GM12878 (cell line): Measurements from ENCODE around the gene OSBPL7. TPM values are rescaled to one million over a fixed set of nuclear protein-coding genes. Genes with fewer than 3 reads are reported as not detected.

ENCODE experiments used
- ATAC-seq: fragments of 200-7000 bp; cut with Tn5 transposase; 3 replicates; pipeline ENCODE4 v1.9.1; 2020; ENCODE audit warnings: mild to moderate bottlenecking, moderate library complexity
- BruUV-seq: library from RNA; stranded (reverse); fragments of 400-500 nt; replicated peaks from 2 replicates; lab custom pipeline; 2021; lab: Mats Ljungman, UMichigan
- CTCF ChIA-PET: fragments of 300-600 bp; sonication (Branson Sonifier 250); formaldehyde crosslinking; extraction: SDS; loops from one replicate; lab custom pipeline; 2021; ENCODE audit warnings: inconsistent platforms; lab: Yijun Ruan, JAX
- POLR2A ChIA-PET: fragments of 350-600 bp; formaldehyde crosslinking; extraction: SDS; loops from one replicate; lab custom pipeline; 2021; ENCODE audit warnings: inconsistent platforms; lab: Charles Lee
- RAD21 ChIA-PET: fragments of 300-600 bp; sonication (Branson Sonifier 250); formaldehyde crosslinking; loops from one replicate; lab custom pipeline; 2023; ENCODE audit warnings: antibody characterized with exemption; ENCODE audit not compliant: unreplicated experiment; lab: Charles Lee
- SMC1A ChIA-PET: fragments of 300-600 bp; sonication (Branson Sonifier 250); formaldehyde crosslinking; loops from one replicate; lab custom pipeline; 2023; ENCODE audit not compliant: unreplicated experiment, uncharacterized antibody; lab: Charles Lee
- DNase-seq: peaks from one replicate; pipeline ENCODE4 v3.0.0-alpha.2; 2011; ENCODE audit warnings: low read depth, low spot score
- FAIRE-seq: peaks from 3 replicates; lab custom pipeline; 2011; peaks lifted over from hg19 to GRCh38; lab: Jason Lieb, UNC
- H2AFZ ChIP-seq: 2 replicates; pipeline ENCODE4 v1.6.0; 2011; ENCODE audit warnings: low read depth, low read length, control low read depth; ENCODE audit not compliant: control insufficient read depth
- H3K27ac ChIP-seq: 2 replicates; pipeline ENCODE4 v1.5.1; 2011; ENCODE audit warnings: control low read depth; ENCODE audit not compliant: control insufficient read depth, insufficient read depth
- H3K27me3 ChIP-seq, 2 experiments: replicated peaks in 1 of 2; 2 replicates each; pipeline versions ENCODE4 v1.6.0 to v1.6.1; 2011; ENCODE audit warnings: low read length in 1 of 2; ENCODE audit not compliant: control insufficient read depth in 2 of 2, insufficient read depth in 2 of 2
- H3K36me3 ChIP-seq, 2 experiments: 2 replicates each; pipeline ENCODE4 v1.5.1; 2011; ENCODE audit warnings: low read length in 1 of 2; ENCODE audit not compliant: control insufficient read depth in 2 of 2, insufficient read depth in 2 of 2
- H3K4me1 ChIP-seq: 2 replicates; pipeline ENCODE4 v1.6.1; 2011; ENCODE audit warnings: mild to moderate bottlenecking, low read length, moderate library complexity, mixed read lengths; ENCODE audit not compliant: control insufficient read depth, insufficient read depth
- H3K4me2 ChIP-seq: 2 replicates; pipeline ENCODE4 v1.6.0; 2011; ENCODE audit warnings: control low read depth; ENCODE audit not compliant: control insufficient read depth, insufficient read depth
- H3K4me3 ChIP-seq: fragments of 200-600 bp; sonication (generic); 2 replicates; pipeline ENCODE4 v1.5.1; 2016
- H3K79me2 ChIP-seq: 2 replicates; pipeline ENCODE4 v1.6.0; 2011; ENCODE audit warnings: low read length; ENCODE audit not compliant: control insufficient read depth, insufficient read depth
- H3K9ac ChIP-seq: 2 replicates; pipeline ENCODE4 v1.8.0; 2011; ENCODE audit warnings: low read length, control low read depth, mixed read lengths; ENCODE audit not compliant: control insufficient read depth, insufficient read depth
- H3K9me3 ChIP-seq: replicated peaks from 3 replicates; pipeline ENCODE4 v1.5.1; 2011; ENCODE audit warnings: mild to moderate bottlenecking, low read length; ENCODE audit not compliant: control insufficient read depth, insufficient read depth
- H4K20me1 ChIP-seq: 2 replicates; pipeline ENCODE4 v1.6.0; 2011; ENCODE audit not compliant: control insufficient read depth, insufficient read depth
- CEBPB ChIP-seq, 2 experiments: fragments of 150-350 bp in 1 of 2; IDR thresholded peaks; 2 replicates each; pipeline ENCODE4 v1.6.1; 2012 to 2014; ENCODE audit warnings: low read depth in 2 of 2, low read length in 2 of 2, borderline replicate concordance in 1 of 2, inconsistent platforms in 1 of 2
- EP300 ChIP-seq, 2 experiments: fragments of 150-350 bp in 1 of 2; IDR thresholded peaks; 2 replicates each; pipeline ENCODE4 v1.6.1; 2011 to 2012; ENCODE audit warnings: low read depth in 2 of 2, low read length in 2 of 2, borderline replicate concordance in 1 of 2, improper control_type of control experiment in 1 of 2, inconsistent platforms in 1 of 2; ENCODE audit not compliant: control insufficient read depth in 1 of 2
- IKZF1 ChIP-seq: fragments of 450-650 bp; conservative IDR thresholded peaks from 2 replicates; pipeline ENCODE4 v1.6.1; 2017; ENCODE audit warnings: antibody characterized with exemption, mild to moderate bottlenecking
- NFIC ChIP-seq: IDR thresholded peaks from 2 replicates; pipeline ENCODE4 v1.6.1; 2012; ENCODE audit warnings: low read depth, mild to moderate bottlenecking, inconsistent platforms, low read length, moderate library complexity
- RAD21 ChIP-seq: IDR thresholded peaks from 2 replicates; pipeline ENCODE4 v1.6.1; 2011; ENCODE audit warnings: mild to moderate bottlenecking, low read depth, low read length, moderate library complexity; ENCODE audit not compliant: insufficient read depth
- ZBTB4 ChIP-seq: fragments of 450-650 bp; formaldehyde crosslinking; IDR thresholded peaks from 2 replicates; pipeline ENCODE4 v1.4.0; 2022; ENCODE audit warnings: mild to moderate bottlenecking, moderate library complexity
- WGBS: methylation state at CpG from one replicate; pipeline ENCODE4 v1.1.6; 2016; ENCODE audit warnings: low lambda C conversion rate; ENCODE audit not compliant: insufficient replicate concordance, insufficient coverage; ENCODE audit errors: missing lambda C conversion rate; 5-methylcytosine and 5-hydroxymethylcytosine counted together
- in situ Hi-C: fragments of 300-500 bp; cut with MboI; formaldehyde crosslinking; loops from 9 replicates; pipeline ENCODE4 v1.14.3; 2018; ENCODE audit warnings: mixed read lengths
- intact Hi-C: fragments of 100-400 bp; cut with micrococcal nuclease; formaldehyde crosslinking; loops from one replicate; pipeline ENCODE4 v1.14.2; 2022; ENCODE audit not compliant: unreplicated experiment
- polyA plus RNA-seq, 11 experiments: library from polyadenylated mRNA; depleted of rRNA in 4 of 11; unstranded in 6 of 11; stranded (reverse) in 5 of 11; fragments of >200 nt; fragmentation: Nextera tagmentation in 4 of 11; fragmentation: Illumina TruSeq in 1 of 11; extraction: Ambion mirVana in 4 of 11; extraction: Trizol in 1 of 11; gene quantifications; 1 replicate in 1 of 11; 2 replicates in 10 of 11; pipeline versions ENCODE4 v1.2.1 to v1.2.3, GENCODE V29; 2011 to 2016; ENCODE audit warnings: inconsistent platforms in 2 of 11, missing spikeins in 2 of 11, low read depth in 1 of 11
- total RNA-seq, 4 experiments: library from RNA; depleted of rRNA in 3 of 4; stranded (reverse); fragments of >200 nt in 3 of 4; fragmentation: Illumina TruSeq in 1 of 4; extraction: Trizol in 1 of 4; gene quantifications; 2 replicates each; pipeline versions ENCODE4 v1.2.1 to v1.2.3, GENCODE V29; 2013 to 2021
- TF ChIP-seq, protein P1 (sequence below): IDR thresholded peaks from 2 replicates; pipeline ENCODE4 v1.6.1; 2011; ENCODE audit warnings: borderline replicate concordance, low read depth, mild to moderate bottlenecking, moderate library complexity, mixed read lengths, low read length; ENCODE audit not compliant: insufficient read depth; ENCODE audit errors: extremely low read length
- TF ChIP-seq, protein P2 (sequence below): fragments of 450-650 bp; IDR thresholded peaks from 2 replicates; pipeline ENCODE4 v1.6.1; 2017; ENCODE audit warnings: mild to moderate bottlenecking, low read depth, inconsistent platforms; ENCODE audit not compliant: poor library complexity, severe bottlenecking

The OSBPL7 gene
- total and polyA plus RNA-seq, 10 of the 15 experiments (the other 5 are each of a cell fraction or from before 2014, with no cell fraction given): 0.50 to 16.1 (median 6.7) TPM

GRCh38 chr17:47778184-47778635, 43.4 kb downstream of the OSBPL7 start:
- Histone ChIP-seq H4K20me1 (no peaks in the 10 kb centered on the region; the same call in 1 of the 2 replicates), H2AFZ (no peak overlapping the region), H3K4me2 (no peak overlapping the region), H3K4me1 (no peaks in the 10 kb centered on the region), H3K27ac (no peak overlapping the region), H3K4me3 (no peak overlapping the region), H3K79me2 (no peaks in the 10 kb centered on the region), H3K27me3 (peaks cover 0 to 4% of the 10 kb centered on the region in 2 experiments; a peak in 1 of 4 replicates), H3K9me3 (no peaks in the 10 kb centered on the region; the same call in 2 of the 3 replicates), H3K9ac (no peak overlapping the region), H3K36me3 (no peaks in the 10 kb centered on the region)
- ChIA-PET POLR2A (no interaction called here), CTCF (no interaction called here), SMC1A (no interaction called here), RAD21 (interaction anchor here (1.0 kb wide), 1 partner anchor 23 kb away, joined by 3 read pairs; no protein-coding TSS in a partner anchor)
- in situ Hi-C loops (no loop called here), intact Hi-C loops (loop anchor here (5.0 kb wide), 1 partner anchor 239 kb away; no protein-coding TSS in a partner anchor)
- TF ChIP-seq, protein P1, sequence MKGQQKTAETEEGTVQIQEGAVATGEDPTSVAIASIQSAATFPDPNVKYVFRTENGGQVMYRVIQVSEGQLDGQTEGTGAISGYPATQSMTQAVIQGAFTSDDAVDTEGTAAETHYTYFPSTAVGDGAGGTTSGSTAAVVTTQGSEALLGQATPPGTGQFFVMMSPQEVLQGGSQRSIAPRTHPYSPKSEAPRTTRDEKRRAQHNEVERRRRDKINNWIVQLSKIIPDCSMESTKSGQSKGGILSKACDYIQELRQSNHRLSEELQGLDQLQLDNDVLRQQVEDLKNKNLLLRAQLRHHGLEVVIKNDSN: no peak
- TF ChIP-seq NFIC (no peak), IKZF1 (no peak), ZBTB4 (no peak), RAD21 (no peak), CEBPB (IDR thresholded peaks at IDR 0.05; ENCODE audit: borderline replicate concordance in 1 of 2, low read depth in 2 of 2, low read length in 2 of 2) (no peak), EP300 (IDR thresholded peaks at IDR 0.05; ENCODE audit: borderline replicate concordance in 1 of 2, control insufficient read depth in 1 of 2, low read depth in 2 of 2, low read length in 2 of 2) (no peak)
- TF ChIP-seq, protein P2, sequence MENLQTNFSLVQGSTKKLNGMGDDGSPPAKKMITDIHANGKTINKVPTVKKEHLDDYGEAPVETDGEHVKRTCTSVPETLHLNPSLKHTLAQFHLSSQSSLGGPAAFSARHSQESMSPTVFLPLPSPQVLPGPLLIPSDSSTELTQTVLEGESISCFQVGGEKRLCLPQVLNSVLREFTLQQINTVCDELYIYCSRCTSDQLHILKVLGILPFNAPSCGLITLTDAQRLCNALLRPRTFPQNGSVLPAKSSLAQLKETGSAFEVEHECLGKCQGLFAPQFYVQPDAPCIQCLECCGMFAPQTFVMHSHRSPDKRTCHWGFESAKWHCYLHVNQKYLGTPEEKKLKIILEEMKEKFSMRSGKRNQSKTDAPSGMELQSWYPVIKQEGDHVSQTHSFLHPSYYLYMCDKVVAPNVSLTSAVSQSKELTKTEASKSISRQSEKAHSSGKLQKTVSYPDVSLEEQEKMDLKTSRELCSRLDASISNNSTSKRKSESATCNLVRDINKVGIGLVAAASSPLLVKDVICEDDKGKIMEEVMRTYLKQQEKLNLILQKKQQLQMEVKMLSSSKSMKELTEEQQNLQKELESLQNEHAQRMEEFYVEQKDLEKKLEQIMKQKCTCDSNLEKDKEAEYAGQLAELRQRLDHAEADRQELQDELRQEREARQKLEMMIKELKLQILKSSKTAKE: no peak
- DNase-seq: no peak
- no peak for ATAC-seq
- BruUV-seq: no TSS peak
- WGBS: 43% methylated on average over 45 of the region's 45 CpGs
- FAIRE-seq: no peak
